KMS-11 (cell line): ENCODE measurements around the gene TSPAN18.

ENCODE experiments used
- H2AFZ ChIP-seq: fragments of 200-600 bp; sonication (generic); 2 replicates; pipeline ENCODE4 v1.6.1; 2016; ENCODE audit warnings: antibody characterized with exemption, mixed run types, low read depth
- H3K27ac ChIP-seq: fragments of 200-600 bp; sonication (generic); 2 replicates; pipeline ENCODE4 v1.6.1; 2016; ENCODE audit warnings: mild to moderate bottlenecking, mixed run types
- H3K27me3 ChIP-seq: fragments of 200-600 bp; sonication (generic); 2 replicates; pipeline ENCODE4 v1.6.1; 2017; ENCODE audit warnings: mild to moderate bottlenecking, low read depth, mixed run types, moderate library complexity; ENCODE audit not compliant: insufficient read depth
- H3K36me3 ChIP-seq: fragments of 200-600 bp; sonication (generic); 2 replicates; pipeline ENCODE4 v1.6.1; 2017; ENCODE audit warnings: mild to moderate bottlenecking, mixed run types; ENCODE audit not compliant: insufficient read depth
- H3K4me1 ChIP-seq: fragments of 200-600 bp; sonication (generic); 2 replicates; pipeline ENCODE4 v1.6.1; 2016; ENCODE audit warnings: mild to moderate bottlenecking, low read depth, mixed run types; ENCODE audit not compliant: poor library complexity, severe bottlenecking
- H3K4me2 ChIP-seq: fragments of 200-600 bp; sonication (generic); 2 replicates; pipeline ENCODE4 v1.7.0; 2016; ENCODE audit warnings: mild to moderate bottlenecking, mixed run types
- H3K4me3 ChIP-seq: fragments of 200-600 bp; sonication (generic); IDR thresholded peaks from 2 replicates; pipeline ENCODE4 v1.6.1; 2017; ENCODE audit warnings: low read depth, low read length, mixed read lengths; ENCODE audit not compliant: insufficient read depth
- H3K79me2 ChIP-seq: fragments of 200-600 bp; sonication (generic); 2 replicates; pipeline ENCODE4 v1.6.1; 2016; ENCODE audit warnings: low read depth, mixed run types; ENCODE audit not compliant: insufficient read depth
- H3K9ac ChIP-seq: fragments of 200-600 bp; sonication (generic); 2 replicates; pipeline ENCODE4 v1.6.1; 2016; ENCODE audit warnings: mild to moderate bottlenecking, mixed run types
- H4K20me1 ChIP-seq: fragments of 200-600 bp; sonication (generic); 2 replicates; pipeline ENCODE4 v1.6.1; 2016; ENCODE audit warnings: mild to moderate bottlenecking, mixed run types; ENCODE audit not compliant: insufficient read depth
- CTCF ChIP-seq: fragments of 200-600 bp; sonication (generic); conservative IDR thresholded peaks from 2 replicates; pipeline ENCODE4 v1.6.1; 2017; ENCODE audit warnings: low read depth, mild to moderate bottlenecking, antibody characterized with exemption, low read length, moderate library complexity, mixed read lengths

Gene TSPAN18

GRCh38 chr11:44813401-44813800 is 86.6 kb downstream of the TSPAN18 start:
- Histone ChIP-seq H4K20me1 (no peaks in the 10 kb centered on the region), H3K36me3 (no peaks in the 10 kb centered on the region), H3K4me3 (no peak overlapping the region), H3K4me2 (no peak overlapping the region), H3K79me2 (no peaks in the 10 kb centered on the region), H3K9ac (no peak overlapping the region), H3K27ac (no peak overlapping the region), H3K27me3 (no peaks in the 10 kb centered on the region), H3K4me1 (no peaks in the 10 kb centered on the region), H2AFZ (no peak overlapping the region)
- TF ChIP-seq CTCF: no peak

- no peaks in the 10 kb centered on the region for H3K4me1 ChIP-seq
These were observed 88.3 kb downstream of the TSPAN18 start for GRCh38 chr11:44814881-44815592.

GRCh38 chr11:44815917-44816456 is 89.2 kb downstream of the TSPAN18 start:
- H3K4me2 ChIP-seq: no peak overlapping the region
- no peak for TF ChIP-seq CTCF
- no peak overlapping the region for H3K4me3 ChIP-seq
- H3K27ac ChIP-seq: no peak overlapping the region
- H3K36me3 ChIP-seq: no peaks in the 10 kb centered on the region
- H3K27me3 ChIP-seq: no peaks in the 10 kb centered on the region
- H3K4me1 ChIP-seq: no peaks in the 10 kb centered on the region
- no peaks in the 10 kb centered on the region for H4K20me1 ChIP-seq
- H3K79me2 ChIP-seq: no peaks in the 10 kb centered on the region
- H2AFZ ChIP-seq: no peak overlapping the region
- H3K9ac ChIP-seq: no peak overlapping the region

More at GRCh38 chr11:44814881-44815592, 88.3 kb downstream of the TSPAN18 start:
- Histone ChIP-seq H3K9ac (no peak overlapping the region), H3K79me2 (no peaks in the 10 kb centered on the region), H3K4me3 (no peak overlapping the region), H3K27ac (no peak overlapping the region), H2AFZ (no peak overlapping the region), H3K27me3 (no peaks in the 10 kb centered on the region), H4K20me1 (no peaks in the 10 kb centered on the region), H3K4me2 (no peak overlapping the region), H3K36me3 (no peaks in the 10 kb centered on the region)
- no peak for TF ChIP-seq CTCF

GRCh38 chr11:44816761-44817160 is 90.0 kb downstream of the TSPAN18 start:
- no peaks in the 10 kb centered on the region for H4K20me1 ChIP-seq
- H3K79me2 ChIP-seq: no peaks in the 10 kb centered on the region
- no peaks in the 10 kb centered on the region for H3K27me3 ChIP-seq
- H3K36me3 ChIP-seq: no peaks in the 10 kb centered on the region
- no peak overlapping the region for H3K4me2 ChIP-seq
- no peak for TF ChIP-seq CTCF
- no peak overlapping the region for H2AFZ ChIP-seq
- no peaks in the 10 kb centered on the region for H3K4me1 ChIP-seq
- H3K4me3 ChIP-seq: no peak overlapping the region
- no peak overlapping the region for H3K9ac ChIP-seq
- no peak overlapping the region for H3K27ac ChIP-seq
